GM12801 (cell line): ENCODE data around the gene MVD.

Experiments
- CTCF ChIP-seq: IDR thresholded peaks from one replicate; pipeline ENCODE4 v1.5.1; 2011; ENCODE audit warnings: control low read depth; ENCODE audit not compliant: insufficient read length; ENCODE audit errors: extremely low read depth

MVD gene

GRCh38 chr16:88619859-88620815 is 42.8 kb downstream of the MVD start:
- TF ChIP-seq CTCF: no peak

DNA sequence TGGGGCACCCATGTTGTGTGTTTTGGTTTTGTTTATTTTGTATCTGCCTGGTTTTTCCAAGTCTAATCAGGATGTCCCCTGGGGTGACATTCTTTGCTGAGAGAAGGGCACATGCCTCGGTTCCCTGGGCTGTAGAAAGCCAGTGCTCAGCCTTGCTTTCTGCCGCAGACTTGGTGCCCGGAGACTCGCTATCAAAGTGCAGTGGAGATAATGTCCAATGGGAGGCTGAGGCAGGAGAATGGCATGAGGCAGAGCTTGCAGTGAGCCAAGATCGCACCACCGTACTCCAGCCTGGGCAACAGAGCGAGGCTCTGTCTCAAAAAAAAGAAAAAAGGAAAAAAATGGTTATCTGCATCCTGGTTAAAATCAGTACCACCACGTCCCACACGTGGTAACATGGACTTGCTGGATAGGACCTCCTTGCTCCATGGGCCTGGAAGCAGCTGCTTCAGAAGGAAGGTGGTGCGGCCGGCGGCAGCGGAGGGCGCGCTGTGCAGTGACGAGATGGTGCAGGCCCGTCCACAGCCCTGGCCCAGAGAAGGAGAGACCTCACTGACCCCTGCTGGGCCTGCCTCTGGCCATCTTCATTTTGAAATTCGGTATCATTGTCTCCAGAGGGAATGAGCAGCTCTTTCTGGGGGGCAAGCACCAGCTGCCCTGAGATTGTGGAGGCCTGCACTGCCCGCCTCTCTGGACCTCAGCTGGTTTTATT is 43.8 kb downstream of the MVD start:
- no peak for TF ChIP-seq CTCF

GRCh38 chr16:88618182-88618955 is 44.5 kb downstream of the MVD start:
- no peak for TF ChIP-seq CTCF

DNA sequence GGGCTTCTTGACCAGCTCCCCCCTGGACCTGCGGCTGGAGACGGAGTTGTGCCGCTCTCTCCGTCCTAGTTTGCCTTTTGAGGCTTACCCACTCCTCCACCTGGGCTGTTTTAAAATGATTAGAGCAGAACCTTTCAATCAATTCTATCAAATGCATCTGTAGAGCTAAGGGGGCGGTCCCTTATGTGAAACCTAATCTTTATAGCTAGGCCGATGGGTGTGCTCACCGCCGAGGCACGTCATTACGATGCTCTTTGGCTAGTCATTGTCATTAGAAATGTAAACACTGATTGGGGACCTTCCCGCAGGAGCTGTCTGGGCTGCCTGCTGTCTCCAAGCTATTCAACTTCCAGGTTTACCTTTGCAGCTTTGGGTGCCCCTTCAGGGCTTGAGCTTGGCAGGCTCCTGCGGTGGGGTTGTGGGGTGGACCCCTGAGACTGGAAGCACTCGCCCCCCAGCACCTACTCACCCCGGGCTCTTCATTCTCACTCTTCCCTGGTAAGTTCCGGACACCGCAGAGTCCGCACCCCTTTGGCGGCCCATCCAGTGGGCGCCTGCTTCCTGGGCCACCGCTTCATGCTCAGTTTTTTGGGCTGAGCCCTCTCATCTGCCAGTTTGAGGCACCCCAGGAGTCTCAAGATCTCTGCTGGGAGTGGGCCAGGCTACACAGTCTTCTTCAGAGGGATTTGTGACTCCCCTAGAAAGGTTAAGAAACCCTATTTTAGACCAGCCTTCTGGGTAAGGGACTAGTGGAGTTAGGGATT is 45.4 kb downstream of the MVD start:
- no peak for TF ChIP-seq CTCF

- TF ChIP-seq CTCF: no peak
Observed at GRCh38 chr16:88616736-88617135, 46.2 kb downstream of the MVD start.

GRCh38 chr16:88616320-88616719 is 46.6 kb downstream of the MVD start:
- no peak for TF ChIP-seq CTCF
